ENCODE measurements around the gene SNRPA.
"Not testable (repeated sequence)": the region's sequence is repeated elsewhere in the genome, so short reads cannot be mapped to it uniquely, and the experiment has no call there.

The SNRPA gene

GRCh38 chr19:40723661-40724254 lies 27.2 kb upstream of the SNRPA start:
- peaks cover 56% of the 10 kb centered on the region for H3K36me3 ChIP-seq (ENCODE audit: control insufficient read depth, insufficient read depth, low read length, severe bottlenecking)
- H3K27me3 ChIP-seq (replicated peaks; ENCODE audit: control insufficient read depth, insufficient read depth, low read length): no peaks in the 10 kb centered on the region
- H3K9ac ChIP-seq (ENCODE audit: low read length): no peak overlapping the region
- peaks cover 41% of the 10 kb centered on the region for H3K4me1 ChIP-seq (ENCODE audit: control insufficient read depth, insufficient read depth, low read length)
- H3K9me3 ChIP-seq (ENCODE audit: control insufficient read depth, low read length): no peaks in the 10 kb centered on the region
- no peak overlapping the region for H3K4me3 ChIP-seq (ENCODE audit: low read length)
- no peak for DNase-seq (ENCODE audit: low read depth)

DNA sequence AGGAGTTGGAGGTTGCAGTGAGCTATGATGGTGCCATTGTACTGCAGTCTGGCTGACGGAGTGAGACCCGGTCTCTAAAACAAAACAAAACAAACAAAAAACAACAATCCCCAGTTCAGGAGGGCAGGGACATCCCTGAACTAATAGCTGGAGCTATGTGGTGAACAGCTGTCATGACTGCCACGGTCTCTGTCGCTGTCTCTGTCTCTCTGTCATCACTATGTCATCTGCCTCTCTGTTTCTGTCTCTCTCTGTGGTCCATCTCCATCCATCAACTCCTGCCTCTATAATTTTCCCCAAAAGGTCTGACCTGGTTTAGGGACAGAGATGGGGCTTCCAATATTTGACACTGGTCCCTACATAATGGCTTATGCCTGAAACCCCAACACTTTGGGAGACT lies 26.7 kb upstream of the SNRPA start:
- H3K9me3 ChIP-seq (ENCODE audit: control insufficient read depth, low read length): no peaks in the 10 kb centered on the region
- H3K36me3 ChIP-seq (ENCODE audit: control insufficient read depth, insufficient read depth, low read length, severe bottlenecking): peaks cover 60% of the 10 kb centered on the region
- no peaks in the 10 kb centered on the region for H3K27me3 ChIP-seq (replicated peaks; ENCODE audit: control insufficient read depth, insufficient read depth, low read length)
- H3K4me1 ChIP-seq (ENCODE audit: control insufficient read depth, insufficient read depth, low read length): peaks cover 41% of the 10 kb centered on the region
- no peak for DNase-seq (ENCODE audit: low read depth)
- no peak overlapping the region for H3K9ac ChIP-seq (ENCODE audit: low read length)
- H3K4me3 ChIP-seq (ENCODE audit: low read length): no peak overlapping the region

- no peak for DNase-seq (ENCODE audit: low read depth)
- Histone ChIP-seq H3K9ac (ENCODE audit: low read length) (peak overlapping the region; percentile 45), H3K27me3 (replicated peaks; ENCODE audit: control insufficient read depth, insufficient read depth, low read length) (no peaks in the 10 kb centered on the region), H3K36me3 (ENCODE audit: control insufficient read depth, insufficient read depth, low read length, severe bottlenecking) (peaks cover 65% of the 10 kb centered on the region), H3K9me3 (ENCODE audit: control insufficient read depth, low read length) (no peaks in the 10 kb centered on the region), H3K4me1 (ENCODE audit: control insufficient read depth, insufficient read depth, low read length) (peaks cover 41% of the 10 kb centered on the region), H3K4me3 (ENCODE audit: low read length) (no peak overlapping the region)
These were observed 26.1 kb upstream of the SNRPA start for GRCh38 chr19:40724855-40725254.

GRCh38 chr19:40726279-40726678 lies 24.7 kb upstream of the SNRPA start:
- peaks cover 79% of the 10 kb centered on the region for H3K36me3 ChIP-seq (ENCODE audit: control insufficient read depth, insufficient read depth, low read length, severe bottlenecking)
- no peak for DNase-seq (ENCODE audit: low read depth)
- H3K9ac ChIP-seq (ENCODE audit: low read length): no peak overlapping the region
- H3K4me1 ChIP-seq (ENCODE audit: control insufficient read depth, insufficient read depth, low read length): peaks cover 35% of the 10 kb centered on the region
- no peaks in the 10 kb centered on the region for H3K27me3 ChIP-seq (replicated peaks; ENCODE audit: control insufficient read depth, insufficient read depth, low read length)
- no peak overlapping the region for H3K4me3 ChIP-seq (ENCODE audit: low read length)
- no peaks in the 10 kb centered on the region for H3K9me3 ChIP-seq (ENCODE audit: control insufficient read depth, low read length)

GRCh38 chr19:40730065-40730464 lies 20.9 kb upstream of the SNRPA start:
- not testable (repeated sequence) for H3K9me3 ChIP-seq (ENCODE audit: control insufficient read depth, low read length)

GRCh38 chr19:40732304-40732703 lies 18.7 kb upstream of the SNRPA start:
- peaks cover 97% of the 10 kb centered on the region for H3K36me3 ChIP-seq (ENCODE audit: control insufficient read depth, insufficient read depth, low read length, severe bottlenecking)
- H3K4me1 ChIP-seq (ENCODE audit: control insufficient read depth, insufficient read depth, low read length); H3K9me3 ChIP-seq (ENCODE audit: control insufficient read depth, low read length); H3K4me3 ChIP-seq (ENCODE audit: low read length); DNase-seq (ENCODE audit: low read depth); H3K27me3 ChIP-seq (replicated peaks; ENCODE audit: control insufficient read depth, insufficient read depth, low read length); H3K9ac ChIP-seq (ENCODE audit: low read length): not testable (repeated sequence)

More at GRCh38 chr19:40730065-40730464, 20.9 kb upstream of the SNRPA start:
- not testable (repeated sequence) for H3K4me3 ChIP-seq (ENCODE audit: low read length); DNase-seq (ENCODE audit: low read depth); H3K9ac ChIP-seq (ENCODE audit: low read length); H3K27me3 ChIP-seq (replicated peaks; ENCODE audit: control insufficient read depth, insufficient read depth, low read length); H3K4me1 ChIP-seq (ENCODE audit: control insufficient read depth, insufficient read depth, low read length)
- peaks cover 93% of the 10 kb centered on the region for H3K36me3 ChIP-seq (ENCODE audit: control insufficient read depth, insufficient read depth, low read length, severe bottlenecking)

GRCh38 chr19:40733149-40733548 lies 17.9 kb upstream of the SNRPA start:
- no peak for DNase-seq (ENCODE audit: low read depth)
- Histone ChIP-seq H3K9ac (ENCODE audit: low read length) (no peak overlapping the region), H3K4me3 (ENCODE audit: low read length) (no peak overlapping the region), H3K27me3 (replicated peaks; ENCODE audit: control insufficient read depth, insufficient read depth, low read length) (no peaks in the 10 kb centered on the region), H3K36me3 (ENCODE audit: control insufficient read depth, insufficient read depth, low read length, severe bottlenecking) (peaks cover 94% of the 10 kb centered on the region), H3K9me3 (ENCODE audit: control insufficient read depth, low read length) (no peaks in the 10 kb centered on the region), H3K4me1 (ENCODE audit: control insufficient read depth, insufficient read depth, low read length) (no peaks in the 10 kb centered on the region)

DNA sequence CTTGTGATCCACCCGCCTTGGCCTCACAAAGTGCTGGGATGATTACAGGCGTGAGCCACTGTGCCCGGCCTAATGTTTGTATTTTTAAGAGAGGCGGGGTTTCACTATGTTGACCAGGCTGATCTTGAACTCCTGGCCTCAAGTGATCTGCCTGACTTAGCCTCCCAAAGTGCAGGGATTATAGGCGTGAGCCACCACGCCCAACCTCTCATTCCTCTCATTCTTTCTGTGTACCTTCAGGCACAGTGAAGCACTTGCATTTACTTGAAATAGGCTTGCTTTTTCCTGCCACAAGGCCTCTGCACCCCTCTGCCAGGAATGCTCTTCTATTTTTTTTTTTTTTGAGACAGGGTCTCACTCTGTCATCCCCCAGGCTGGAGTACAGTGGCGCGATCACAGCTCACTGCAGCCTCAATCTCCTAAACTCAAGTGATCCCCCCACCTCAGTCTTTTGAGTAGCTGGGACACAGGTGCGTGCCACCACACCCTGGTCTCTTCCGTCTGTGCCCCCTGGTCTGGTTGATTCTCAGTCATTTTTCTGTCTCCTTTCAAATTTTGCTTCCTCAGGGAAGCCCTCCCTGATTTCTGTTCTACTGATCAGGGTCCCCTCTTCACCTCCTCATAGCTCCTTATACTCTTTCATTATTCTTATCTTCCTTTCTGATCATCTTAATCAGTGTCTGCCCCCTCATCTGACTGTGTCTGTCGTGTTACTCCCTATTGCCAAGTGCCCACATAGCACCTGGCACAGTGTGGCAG lies 15.8 kb upstream of the SNRPA start:
- H3K9me3 ChIP-seq (ENCODE audit: control insufficient read depth, low read length): no peaks in the 10 kb centered on the region
- peaks cover 96% of the 10 kb centered on the region for H3K36me3 ChIP-seq (ENCODE audit: control insufficient read depth, insufficient read depth, low read length, severe bottlenecking)
- no peaks in the 10 kb centered on the region for H3K27me3 ChIP-seq (replicated peaks; ENCODE audit: control insufficient read depth, insufficient read depth, low read length)
- peaks cover 13% of the 10 kb centered on the region for H3K4me1 ChIP-seq (ENCODE audit: control insufficient read depth, insufficient read depth, low read length)
- no peak overlapping the region for H3K9ac ChIP-seq (ENCODE audit: low read length)
- H3K4me3 ChIP-seq (ENCODE audit: low read length): no peak overlapping the region
- DNase-seq (ENCODE audit: low read depth): no peak

- Histone ChIP-seq H3K9me3 (ENCODE audit: control insufficient read depth, low read length) (no peaks in the 10 kb centered on the region), H3K36me3 (ENCODE audit: control insufficient read depth, insufficient read depth, low read length, severe bottlenecking) (peaks cover 83% of the 10 kb centered on the region), H3K9ac (ENCODE audit: low read length) (no peak overlapping the region), H3K27me3 (replicated peaks; ENCODE audit: control insufficient read depth, insufficient read depth, low read length) (no peaks in the 10 kb centered on the region), H3K4me1 (ENCODE audit: control insufficient read depth, insufficient read depth, low read length) (peaks cover 24% of the 10 kb centered on the region), H3K4me3 (ENCODE audit: low read length) (no peak overlapping the region)
- no peak for DNase-seq (ENCODE audit: low read depth)
These were observed 14.3 kb upstream of the SNRPA start for GRCh38 chr19:40736661-40737060.

GRCh38 chr19:40737102-40737644 lies 13.8 kb upstream of the SNRPA start:
- no peaks in the 10 kb centered on the region for H3K9me3 ChIP-seq (ENCODE audit: control insufficient read depth, low read length)
- DNase-seq (ENCODE audit: low read depth): no peak
- H3K27me3 ChIP-seq (replicated peaks; ENCODE audit: control insufficient read depth, insufficient read depth, low read length): no peaks in the 10 kb centered on the region
- H3K36me3 ChIP-seq (ENCODE audit: control insufficient read depth, insufficient read depth, low read length, severe bottlenecking): peaks cover 77% of the 10 kb centered on the region
- no peak overlapping the region for H3K9ac ChIP-seq (ENCODE audit: low read length)
- no peak overlapping the region for H3K4me3 ChIP-seq (ENCODE audit: low read length)
- H3K4me1 ChIP-seq (ENCODE audit: control insufficient read depth, insufficient read depth, low read length): peaks cover 24% of the 10 kb centered on the region

GRCh38 chr19:40739030-40739839 lies 11.8 kb upstream of the SNRPA start:
- Histone ChIP-seq H3K36me3 (ENCODE audit: control insufficient read depth, insufficient read depth, low read length, severe bottlenecking) (peaks cover 57% of the 10 kb centered on the region), H3K9ac (ENCODE audit: low read length) (peak overlapping the region; percentile 77), H3K9me3 (ENCODE audit: control insufficient read depth, low read length) (no peaks in the 10 kb centered on the region), H3K27me3 (replicated peaks; ENCODE audit: control insufficient read depth, insufficient read depth, low read length) (no peaks in the 10 kb centered on the region), H3K4me3 (ENCODE audit: low read length) (no peak overlapping the region), H3K4me1 (ENCODE audit: control insufficient read depth, insufficient read depth, low read length) (peaks cover 24% of the 10 kb centered on the region)
- no peak for DNase-seq (ENCODE audit: low read depth)

Data from adipocyte (in vitro differentiated cells).